Suprapubic skin (tissue), 3 donors: ENCODE measurements around the gene CDCA7L.

Source experiments
- CTCF ChIP-seq, 2 donors: fragments of 200-600 bp in 1 of 2; fragments of 450-650 bp in 1 of 2; sonication (generic) in 1 of 2; IDR thresholded peaks; one replicate each; pipeline ENCODE4 v1.5.1; 2016 to 2019; ENCODE audit warnings: antibody characterized with exemption in 2 of 2, mild to moderate bottlenecking in 1 of 2, moderate library complexity in 1 of 2
- POLR2A ChIP-seq, 2 donors: fragments of 450-650 bp; IDR thresholded peaks; one replicate each; pipeline ENCODE4 v1.6.1; 2017; ENCODE audit warnings: antibody characterized with exemption in 2 of 2, mild to moderate bottlenecking in 2 of 2, moderate library complexity in 2 of 2

- TF ChIP-seq CTCF (IDR thresholded peaks at IDR 0.05), result no peak
- TF ChIP-seq POLR2A (IDR thresholded peaks at IDR 0.05), result no peak
Measured at GRCh38 chr7:21934808-21935207, 10.9 kb downstream of the CDCA7L start.
